Keratinocyte (primary cell): ENCODE data around the gene RABGAP1. TPM values are rescaled to one million over a fixed set of nuclear protein-coding genes. Genes with fewer than 3 reads are reported as not detected.

Experiments
- DNase-seq: peaks from one replicate; pipeline ENCODE4 v3.0.0-alpha.2; 2011; ENCODE audit warnings: low read depth, missing footprints, low spot score
- FAIRE-seq: peaks from 2 replicates; lab custom pipeline; 2011; peaks lifted over from hg19 to GRCh38; lab: Jason Lieb, UNC
- H2AFZ ChIP-seq: 2 replicates; pipeline ENCODE4 v1.6.0; 2012; ENCODE audit warnings: low read length, control low read depth, inconsistent platforms; ENCODE audit not compliant: control insufficient read depth
- H3K27ac ChIP-seq: 2 replicates; pipeline ENCODE4 v1.5.1; 2011; ENCODE audit warnings: low read length; ENCODE audit not compliant: control insufficient read depth, insufficient read depth
- H3K27me3 ChIP-seq: 3 replicates; pipeline ENCODE4 v1.6.0; 2011; ENCODE audit warnings: low read length; ENCODE audit not compliant: control insufficient read depth, insufficient read depth; ENCODE audit errors: extremely low read depth
- H3K36me3 ChIP-seq, 2 experiments: 2 replicates in 1 of 2; 3 replicates in 1 of 2; pipeline ENCODE4 v1.5.1; 2011; ENCODE audit warnings: low read length in 2 of 2, mild to moderate bottlenecking in 1 of 2; ENCODE audit not compliant: control insufficient read depth in 2 of 2, insufficient read depth in 2 of 2; ENCODE audit errors: extremely low read depth in 1 of 2
- H3K4me1 ChIP-seq: 3 replicates; pipeline ENCODE4 v1.5.1; 2011; ENCODE audit warnings: low read length; ENCODE audit not compliant: control insufficient read depth, insufficient read depth; ENCODE audit errors: extremely low read depth
- H3K4me2 ChIP-seq: 3 replicates; pipeline ENCODE4 v1.6.0; 2011; ENCODE audit warnings: low read depth, low read length; ENCODE audit not compliant: control insufficient read depth, insufficient read depth; ENCODE audit errors: extremely low read depth
- H3K4me3 ChIP-seq, 3 experiments: fragments of 200-600 bp in 1 of 3; sonication (generic) in 1 of 3; 2 replicates in 2 of 3; 3 replicates in 1 of 3; pipeline ENCODE4 v1.5.1; 2011 to 2016; ENCODE audit warnings: low read length in 3 of 3, mild to moderate bottlenecking in 3 of 3, control low read depth in 2 of 3, inconsistent platforms in 1 of 3, low read depth in 1 of 3, mixed read lengths in 1 of 3, mixed run types in 1 of 3, moderate library complexity in 1 of 3; ENCODE audit not compliant: control insufficient read depth in 2 of 3, insufficient read depth in 2 of 3; ENCODE audit errors: extremely low read depth in 1 of 3
- H3K79me2 ChIP-seq: 2 replicates; pipeline ENCODE4 v1.6.0; 2012; ENCODE audit warnings: low read length; ENCODE audit not compliant: control insufficient read depth, insufficient read depth
- H3K9ac ChIP-seq: 3 replicates; pipeline ENCODE4 v1.6.0; 2011; ENCODE audit warnings: low read length; ENCODE audit not compliant: control insufficient read depth, insufficient read depth; ENCODE audit errors: extremely low read depth
- H3K9me1 ChIP-seq: 3 replicates; pipeline ENCODE4 v1.6.0; 2011; ENCODE audit warnings: low read length; ENCODE audit not compliant: control insufficient read depth, insufficient read depth; ENCODE audit errors: extremely low read depth
- H3K9me3 ChIP-seq: 2 replicates; pipeline ENCODE4 v1.5.1; 2012; ENCODE audit warnings: low read depth, low read length; ENCODE audit not compliant: control insufficient read depth
- H4K20me1 ChIP-seq: 3 replicates; pipeline ENCODE4 v1.6.0; 2011; ENCODE audit warnings: low read length; ENCODE audit not compliant: control insufficient read depth, insufficient read depth; ENCODE audit errors: extremely low read depth
- CTCF ChIP-seq, 3 experiments: IDR thresholded peaks in 1 of 3; conservative IDR thresholded peaks in 1 of 3; optimal IDR thresholded peaks in 1 of 3; 2 replicates in 2 of 3; 3 replicates in 1 of 3; pipeline versions ENCODE3 to v1.5.1; 2011; ENCODE audit warnings: low read length in 3 of 3, mild to moderate bottlenecking in 3 of 3, moderate library complexity in 2 of 3, control low read depth in 1 of 3, inconsistent platforms in 1 of 3; ENCODE audit not compliant: insufficient read depth in 2 of 3; ENCODE audit errors: extremely low read depth in 1 of 3
- EZH2 ChIP-seq: IDR thresholded peaks from one replicate; pipeline ENCODE4 v1.6.1; 2012; ENCODE audit warnings: inconsistent platforms, mild to moderate bottlenecking, low read length, moderate library complexity
- dilution Hi-C: fragments of 300-500 bp; cut with MboI; formaldehyde crosslinking; loops from one replicate; pipeline ENCODE4 v1.7.0; 2020; ENCODE audit warnings: low sequenced_read_pairs; ENCODE audit not compliant: extremely low pct_ligation_motif_present
- polyA plus RNA-seq, 5 experiments: library from polyadenylated mRNA; depleted of rRNA in 3 of 5; stranded (reverse) in 3 of 5; stranded (forward) in 1 of 5; unstranded in 1 of 5; fragments of >200 nt; gene quantifications; 1 replicate in 1 of 5; 2 replicates in 3 of 5; 3 replicates in 1 of 5; pipeline versions ENCODE4 v1.2.1 to v1.2.3, GENCODE V29; 2011 to 2012; ENCODE audit warnings: missing spikeins in 2 of 5, low read depth in 1 of 5, low replicate concordance in 1 of 5

The RABGAP1 gene
- polyA plus RNA-seq, 1 donor (not counting 4 experiments of a cell fraction or from before 2014, with no cell fraction given) = 40.6 TPM

- Histone ChIP-seq H3K9me3 (no peaks in the 10 kb centered on the region), H3K4me3 (peak overlapping the region; percentile 59 to 82 (median 78)), H3K27ac (peak overlapping the region; percentile 84), H3K9ac (peak overlapping the region; percentile 89), H3K79me2 (peaks cover 36% of the 10 kb centered on the region), H4K20me1 (no peaks in the 10 kb centered on the region), H2AFZ (peak overlapping the region; percentile 96), H3K4me2 (peak overlapping the region; percentile 86), H3K27me3 (no peaks in the 10 kb centered on the region), H3K36me3 (peaks cover 6 to 16% of the 10 kb centered on the region in 2 experiments), H3K9me1 (no peaks in the 10 kb centered on the region), H3K4me1 (peaks cover 7% of the 10 kb centered on the region)
- DNase-seq = no peak
- dilution Hi-C loops = no loop called here
- TF ChIP-seq CTCF (optimal IDR thresholded peaks at IDR 0.05 in 1 of 3, IDR thresholded peaks at IDR 0.05 in 1 of 3, conservative IDR thresholded peaks at IDR 0.05 in 1 of 3; ENCODE audit: extremely low read depth in 1 of 3, insufficient read depth in 2 of 3, low read length in 3 of 3) = no peak
- TF ChIP-seq EZH2 = no peak
- FAIRE-seq = no peak
Measured at GRCh38 chr9:122912671-122912963, 28.2 kb upstream of the RABGAP1 start.

GRCh38 chr9:122912964-122913673, 27.7 kb upstream of the RABGAP1 start, which contains the start of gene ZBTB6:
ZBTB6 (minus strand) TSS chr9:122913323; CDS start chr9:122912072, 1,251 bp downstream.
- peak; percentile 46 for DNase-seq
- peak within 1 kb of the TSS; percentile 59 to 82 (median 78) for H3K4me3 ChIP-seq
- peak within 1 kb of the TSS; percentile 84 for H3K27ac ChIP-seq
- H3K9ac ChIP-seq = peak within 1 kb of the TSS; percentile 89
- peaks cover 7% of the 10 kb centered on the region for H3K4me1 ChIP-seq
- peak within 1 kb of the TSS; percentile 86 for H3K4me2 ChIP-seq
- H3K36me3 ChIP-seq = peaks cover 8 to 16% of the 10 kb centered on the region in 2 experiments
- no peaks in the 10 kb centered on the region for H3K9me1 ChIP-seq
- peaks cover 36% of the 10 kb centered on the region for H3K79me2 ChIP-seq
- H3K9me3 ChIP-seq = no peaks in the 10 kb centered on the region
- peak; percentile 53 for FAIRE-seq
- dilution Hi-C loops = no loop called here
- no peaks in the 10 kb centered on the region for H3K27me3 ChIP-seq
- H4K20me1 ChIP-seq = no peaks in the 10 kb centered on the region
- H2AFZ ChIP-seq = peak within 1 kb of the TSS; percentile 96
- TF ChIP-seq EZH2 (no peak), CTCF (optimal IDR thresholded peaks at IDR 0.05 in 1 of 3, IDR thresholded peaks at IDR 0.05 in 1 of 3, conservative IDR thresholded peaks at IDR 0.05 in 1 of 3; ENCODE audit: extremely low read depth in 1 of 3, insufficient read depth in 2 of 3, low read length in 3 of 3) (peak in 1 of 3 experiments; percentile 14)
